HG02938 (cell line): Measurements from ENCODE around the gene SCARF2.
"Not testable (repeated sequence)": the region's sequence is repeated elsewhere in the genome, so short reads cannot be mapped to it uniquely, and the experiment has no call there.

Experiments used
- ATAC-seq: cut with Tn5 transposase; IDR thresholded peaks from one replicate; pipeline ENCODE4 v1.9.1; 2021; ENCODE audit warnings: mild to moderate bottlenecking, moderate library complexity; ENCODE audit not compliant: unreplicated experiment

The SCARF2 gene

DNA sequence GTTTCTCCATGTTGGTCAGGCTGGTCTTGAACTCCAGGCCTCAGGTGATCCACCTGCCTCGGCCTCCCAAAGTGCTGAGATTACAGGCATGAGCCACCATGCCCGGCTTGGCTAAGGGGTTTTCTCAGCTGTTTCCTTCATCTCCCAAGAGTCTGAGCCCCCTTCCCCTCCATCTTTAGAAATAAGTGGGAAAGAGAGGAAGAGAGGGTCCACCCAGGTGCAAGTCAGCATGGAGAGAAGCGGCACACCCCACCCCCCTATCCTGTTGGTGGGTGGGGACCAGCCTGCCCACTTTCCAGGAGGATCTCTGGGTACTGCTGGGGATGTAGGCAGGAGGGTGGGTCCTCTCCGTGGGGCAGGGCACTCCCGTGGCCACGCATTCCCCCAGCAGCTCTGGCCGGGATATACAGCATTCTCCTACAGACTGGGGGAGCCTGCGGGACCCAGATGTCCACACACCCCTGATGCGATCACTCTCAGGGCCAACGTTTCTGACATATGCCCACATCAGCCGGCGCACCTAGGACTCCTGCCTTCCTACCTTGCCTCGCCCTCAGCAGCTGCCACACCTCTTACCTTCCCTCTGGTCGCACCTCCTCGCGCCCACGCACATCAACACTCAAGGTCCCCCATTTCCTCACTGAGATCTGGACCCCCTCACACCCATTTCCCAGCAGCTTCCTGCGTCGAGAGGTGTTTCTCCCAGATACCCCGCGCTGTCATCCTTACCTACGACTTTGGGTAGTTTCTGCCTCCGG is 8.9 kb downstream of the SCARF2 start:
- no peak for ATAC-seq

DNA sequence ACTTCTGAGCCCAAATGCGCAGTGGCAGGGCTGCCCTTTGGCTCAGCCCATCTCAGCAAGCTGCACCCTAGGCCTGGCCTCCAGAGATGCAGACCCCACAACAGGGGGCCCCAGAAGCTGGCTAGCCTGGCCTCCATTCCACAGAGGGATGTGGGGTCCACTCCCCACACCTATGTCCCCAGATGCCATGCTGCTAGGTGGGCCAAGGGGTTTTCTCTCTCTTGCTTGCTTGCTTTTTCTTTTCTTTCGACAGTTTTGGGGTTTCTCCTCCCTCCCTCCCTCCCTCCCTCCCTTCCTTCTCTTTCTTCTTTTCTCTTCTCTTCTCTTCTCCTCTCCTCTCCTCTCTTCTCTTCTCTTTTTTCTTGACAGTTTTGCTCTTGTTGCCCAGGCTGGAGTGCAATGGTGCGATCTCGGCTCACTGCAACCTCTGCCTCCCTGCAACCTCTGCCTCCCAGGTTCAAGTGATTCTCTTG is 9.6 kb downstream of the SCARF2 start:
- no peak for ATAC-seq

DNA sequence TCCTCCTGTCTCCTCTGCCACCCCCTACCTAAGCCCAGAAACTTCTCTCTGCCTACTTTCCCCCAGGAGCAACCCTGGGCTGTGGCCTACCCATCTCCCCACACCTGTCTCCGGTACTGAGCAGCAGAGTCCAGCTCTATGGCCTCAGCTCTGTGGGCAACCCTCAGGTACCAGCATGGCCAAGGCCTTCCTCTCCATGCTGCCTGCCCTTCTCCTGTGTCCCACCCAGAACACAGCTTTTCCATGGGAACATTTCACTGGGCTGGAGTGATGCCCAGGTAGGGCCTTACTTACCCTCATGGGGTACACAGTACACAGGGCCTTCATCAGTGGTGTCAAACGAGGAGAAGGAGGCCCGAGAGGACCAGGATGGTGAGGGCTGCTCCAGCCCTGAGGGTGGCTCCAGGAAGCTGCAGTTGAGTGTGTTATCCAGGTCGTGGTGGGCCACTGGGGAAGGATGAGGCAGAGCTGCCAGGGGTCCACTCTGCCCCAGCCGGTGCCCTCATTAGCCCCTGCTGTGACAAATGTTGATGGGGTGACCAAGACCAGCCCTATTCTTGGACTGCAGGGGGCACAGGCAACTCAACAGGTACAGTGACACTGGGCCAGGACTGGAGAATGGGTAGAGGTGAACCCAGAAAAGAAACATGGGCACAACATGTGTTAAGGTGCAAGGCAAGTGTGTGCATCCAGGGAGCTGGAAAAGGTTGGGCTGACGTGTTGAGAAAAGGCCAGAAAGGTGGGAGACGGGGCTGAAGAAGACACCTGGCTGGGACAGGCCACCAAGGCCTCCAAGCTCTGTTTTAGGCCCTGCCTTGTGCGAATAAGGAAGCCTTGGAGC is 10.3 kb downstream of the SCARF2 start:
- no peak for ATAC-seq

DNA sequence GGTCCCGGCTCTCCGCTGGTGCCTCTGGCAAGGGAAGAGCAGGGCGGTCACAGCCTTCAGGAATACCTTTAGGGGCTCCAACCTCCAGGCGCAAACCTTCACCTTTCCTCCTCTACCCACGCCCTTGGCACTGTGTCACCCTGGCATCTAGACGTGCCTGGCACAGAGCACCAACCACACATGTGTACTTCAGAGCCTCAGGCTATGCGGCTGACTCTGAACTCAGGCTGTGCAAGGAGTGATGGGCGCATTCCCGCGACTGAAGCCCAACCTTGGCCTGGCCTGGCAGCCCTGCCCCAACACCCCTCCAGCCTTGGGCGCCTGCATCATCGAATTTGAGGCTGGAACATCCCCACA is 11.4 kb downstream of the SCARF2 start:
- no peak for ATAC-seq

DNA sequence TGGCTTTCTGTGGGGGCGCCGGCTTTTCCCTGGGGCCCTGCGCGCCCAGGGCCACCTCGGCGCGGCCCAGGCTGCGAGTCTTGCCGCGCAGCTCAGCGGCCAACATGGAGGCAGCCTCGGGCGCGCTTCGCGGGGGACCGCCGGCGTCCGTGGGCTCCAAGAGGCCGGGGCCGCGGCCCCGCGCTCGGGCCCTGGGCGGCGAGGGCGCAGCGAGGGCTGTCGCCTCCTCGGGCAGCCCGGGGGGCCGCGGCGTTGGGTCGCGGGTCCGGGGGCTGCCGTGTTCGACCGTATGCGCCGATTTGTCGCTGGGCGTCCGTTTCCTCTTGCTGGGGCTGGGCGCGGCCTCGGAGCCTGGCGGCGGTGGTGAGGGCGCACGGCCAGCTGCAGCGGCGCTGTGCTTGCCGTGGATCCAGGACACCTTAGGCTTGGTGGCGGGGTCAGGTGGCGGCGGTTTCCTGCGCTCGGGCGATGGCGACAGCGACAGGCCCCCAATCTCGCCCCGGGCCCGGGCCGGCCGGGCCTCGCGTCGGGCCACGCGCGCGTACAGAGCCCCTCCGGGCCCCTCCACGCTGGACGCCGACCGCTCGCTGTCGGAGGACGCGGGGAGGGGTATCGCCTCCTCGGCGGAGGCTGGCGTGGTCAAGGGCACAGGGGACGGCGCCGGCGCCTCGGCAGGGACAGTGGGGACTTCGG is 11.9 kb downstream of the SCARF2 start:
- ATAC-seq = no peak

DNA sequence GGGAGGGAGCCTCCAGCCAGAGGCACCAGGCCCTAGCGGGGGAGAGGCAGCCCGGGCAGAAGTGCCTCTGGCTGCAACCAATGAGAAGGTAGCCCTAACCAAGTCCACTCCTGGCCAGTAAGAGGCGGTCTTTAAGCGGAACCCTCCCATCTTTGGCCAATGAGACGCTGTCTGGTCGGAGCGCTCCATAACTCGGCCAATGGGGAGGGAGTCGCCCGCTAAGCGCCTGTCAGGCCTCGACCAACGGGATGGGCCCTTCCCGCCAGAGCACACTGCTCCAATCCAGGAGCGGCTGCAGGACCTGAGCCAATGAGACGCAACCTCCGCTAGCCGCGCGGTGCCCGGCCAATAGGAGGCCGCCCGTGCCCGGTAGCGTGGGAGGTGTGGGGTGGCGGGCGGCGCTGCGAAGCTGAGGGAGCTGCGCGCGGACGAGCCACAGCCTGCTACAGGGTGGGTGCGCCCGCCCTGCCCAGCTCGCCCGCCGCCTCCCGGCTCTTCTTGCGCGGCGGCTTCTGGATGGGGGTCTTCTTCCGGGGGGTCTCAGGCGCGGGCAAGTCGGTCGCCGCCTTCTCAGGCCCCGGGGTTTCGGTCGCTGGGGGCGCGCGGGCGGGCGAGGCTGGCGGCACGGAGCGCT is 12.6 kb downstream of the SCARF2 start:
- ATAC-seq = no peak

DNA sequence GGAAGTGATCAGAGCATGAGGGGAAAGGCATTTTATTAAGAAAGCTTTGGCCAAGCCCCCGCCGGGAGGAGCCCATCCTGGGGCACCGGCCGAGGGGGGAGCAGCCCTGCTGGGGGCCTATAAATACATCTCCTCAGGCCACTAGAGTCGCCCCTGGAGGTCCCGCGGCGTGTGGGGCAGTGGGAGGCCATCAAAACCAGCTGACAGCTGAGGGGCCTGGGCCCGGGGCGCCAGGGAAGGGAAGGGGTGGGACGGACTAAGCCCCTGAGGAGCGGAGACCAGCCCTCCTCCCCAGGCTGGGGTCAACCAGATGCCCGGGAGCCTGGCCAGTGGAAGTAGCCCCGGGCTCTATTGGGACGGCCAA is 13.1 kb downstream of the SCARF2 start:
- no peak for ATAC-seq

DNA sequence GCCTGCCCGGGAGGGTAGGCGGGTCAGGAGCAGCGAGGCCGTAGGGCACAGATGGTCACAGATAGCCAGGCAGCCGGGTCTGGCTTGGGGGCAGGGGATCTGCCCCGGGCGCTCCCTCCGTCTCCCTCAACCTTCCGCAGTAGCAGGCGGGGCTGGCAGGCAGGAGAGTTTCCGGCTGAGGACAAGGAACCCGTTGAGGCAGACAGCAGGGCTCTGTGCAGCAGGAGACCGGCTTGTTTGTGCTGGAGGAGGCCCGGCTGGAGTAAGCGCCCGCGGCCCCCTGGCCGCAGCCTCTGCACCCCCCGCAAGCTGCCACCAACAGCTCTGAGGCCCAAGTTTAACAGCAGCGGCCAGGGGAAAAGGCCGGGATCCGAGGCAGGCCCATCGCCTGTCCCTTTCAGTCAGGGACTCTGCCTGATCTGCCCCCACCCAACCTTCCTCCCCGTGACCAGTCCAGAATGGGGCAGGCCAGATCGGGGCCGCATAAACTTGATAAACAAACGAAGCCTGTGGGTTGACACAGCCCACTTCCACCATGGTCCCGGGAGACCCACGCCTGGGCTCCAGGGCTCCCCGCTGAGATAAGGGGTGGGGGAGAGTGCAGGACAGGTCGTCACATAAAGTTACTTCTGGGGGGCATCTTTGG is 13.6 kb downstream of the SCARF2 start:
- ATAC-seq = no peak

DNA sequence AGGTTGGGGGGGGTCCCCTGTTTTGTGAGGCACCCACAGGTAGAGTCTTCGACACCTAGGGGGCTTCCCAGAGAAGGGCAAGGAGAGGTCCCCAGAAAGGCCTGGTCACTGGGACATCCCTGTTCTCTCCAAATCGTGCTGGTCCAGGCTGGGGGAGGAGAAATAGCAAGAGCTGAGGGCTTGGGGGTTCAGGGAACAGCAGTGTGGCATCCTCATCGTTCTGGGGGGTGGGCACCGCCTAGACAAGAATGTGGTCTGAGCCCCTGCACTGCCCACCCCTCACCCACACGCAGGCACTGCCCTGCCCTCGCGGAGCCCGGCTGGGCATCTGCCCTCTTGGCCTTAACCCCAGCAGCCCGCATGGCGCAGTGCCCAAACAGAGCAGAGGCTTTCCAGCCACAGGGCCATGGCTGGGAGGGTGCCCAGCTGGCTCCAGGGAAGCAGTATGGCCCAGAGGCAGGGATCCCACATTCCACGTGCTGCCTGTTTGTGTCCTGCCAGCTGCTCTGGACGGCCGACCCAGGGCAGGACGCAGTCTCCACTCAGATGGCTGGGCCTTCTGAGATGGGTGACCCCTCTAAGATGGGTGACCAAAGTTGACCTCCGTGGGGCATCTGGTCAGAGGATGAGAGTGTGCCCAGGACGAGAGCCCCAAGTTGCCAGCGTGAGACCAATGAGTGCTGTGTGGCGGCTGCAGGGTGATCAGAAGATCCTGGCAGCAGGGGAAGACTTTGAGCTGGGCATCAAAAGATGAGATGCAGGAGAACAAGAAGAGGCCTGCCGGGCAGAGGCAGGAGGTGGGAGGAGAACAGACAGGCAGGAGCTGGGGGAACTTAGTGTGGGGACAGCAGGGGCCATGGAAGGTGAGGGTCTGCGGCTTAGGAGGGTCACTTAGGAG is 14.4 kb downstream of the SCARF2 start:
- no peak for ATAC-seq

DNA sequence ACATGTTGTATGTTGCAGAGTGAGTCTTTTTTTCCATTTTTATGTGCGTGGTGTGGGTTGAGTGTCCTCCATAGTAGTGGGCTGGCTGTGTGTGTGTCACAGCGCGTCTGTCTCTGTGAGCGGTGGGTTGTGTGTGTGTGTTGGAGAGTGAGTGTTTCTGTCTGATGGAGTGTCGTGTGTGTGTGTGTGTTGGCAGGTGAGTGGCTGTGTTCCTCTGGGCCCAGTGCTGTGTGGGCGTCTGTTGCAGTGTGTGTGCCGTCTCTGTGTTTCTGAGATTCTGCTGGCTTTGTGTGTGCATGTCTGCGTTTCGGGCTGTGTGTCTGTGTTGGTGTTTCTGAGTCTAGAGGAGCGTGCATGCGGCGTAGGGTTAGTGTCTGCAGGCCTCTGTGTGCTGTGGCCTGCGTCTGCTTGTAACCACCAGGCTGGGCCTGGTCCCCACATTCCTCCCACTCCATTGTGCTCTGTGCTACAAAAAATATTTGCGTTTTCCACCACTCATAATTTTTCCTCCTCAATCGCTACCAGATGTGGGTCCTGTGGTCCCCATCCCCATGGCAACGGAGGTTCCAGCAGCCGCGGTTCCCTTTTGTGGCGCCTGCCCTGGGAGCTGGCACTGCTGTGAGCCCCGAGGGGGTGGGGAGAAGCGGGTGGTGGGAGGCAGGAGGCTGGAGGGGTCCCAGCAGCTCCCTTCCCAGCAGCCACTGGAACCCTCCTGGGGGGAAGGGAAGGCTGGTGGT is 15.2 kb downstream of the SCARF2 start:
- no peak for ATAC-seq

DNA sequence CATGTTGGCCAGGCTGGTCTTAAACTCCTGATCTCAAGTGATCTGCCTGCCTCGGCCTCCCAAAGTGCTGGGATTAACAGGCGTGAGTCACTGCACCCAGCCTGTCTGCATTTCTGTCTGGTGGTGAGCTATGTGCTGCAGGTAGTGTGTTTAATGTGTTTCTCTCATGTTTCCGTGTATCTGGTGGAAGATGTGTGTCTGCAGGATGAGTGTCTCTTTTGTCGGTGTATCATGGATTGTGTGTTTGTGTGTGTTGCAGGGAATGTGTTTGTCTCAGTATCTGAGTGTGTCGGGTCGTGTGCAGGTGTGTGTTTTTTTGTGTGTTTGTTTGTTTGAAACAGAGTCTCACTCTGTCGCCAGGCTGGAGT is 16.1 kb downstream of the SCARF2 start:
- no peak for ATAC-seq

DNA sequence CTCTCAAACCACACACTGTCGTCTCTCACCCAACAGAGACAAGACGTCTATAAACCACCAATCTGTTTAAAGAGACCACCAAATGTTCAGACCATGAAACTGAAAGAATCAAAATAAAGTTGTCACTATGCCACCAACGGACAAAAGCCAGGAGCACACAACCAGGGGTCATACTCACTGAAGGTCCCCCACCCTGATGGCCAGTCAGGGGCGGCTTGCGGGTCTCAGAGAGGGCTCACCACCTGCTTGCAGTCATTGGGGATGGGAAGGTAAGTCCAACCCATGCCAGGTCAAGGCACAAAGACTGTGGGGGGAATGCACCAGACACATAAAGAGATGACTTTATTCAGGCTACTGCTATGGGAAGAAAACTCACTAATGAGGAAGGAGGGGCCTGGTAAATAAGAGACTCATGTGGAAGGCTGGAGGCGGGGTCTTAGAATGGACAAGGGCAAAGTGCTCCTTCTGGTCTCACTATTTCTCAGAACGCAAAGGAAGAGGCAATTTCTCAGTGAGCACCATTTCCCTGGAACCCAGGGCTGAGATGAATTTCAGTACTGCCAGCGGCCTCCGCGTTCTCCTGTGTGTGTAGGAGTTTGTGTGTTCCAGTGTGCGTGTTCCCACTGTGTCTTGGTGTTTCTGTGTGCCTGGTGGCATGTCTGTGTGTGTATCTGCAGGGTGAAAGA is 17.3 kb downstream of the SCARF2 start:
- no peak for ATAC-seq

DNA sequence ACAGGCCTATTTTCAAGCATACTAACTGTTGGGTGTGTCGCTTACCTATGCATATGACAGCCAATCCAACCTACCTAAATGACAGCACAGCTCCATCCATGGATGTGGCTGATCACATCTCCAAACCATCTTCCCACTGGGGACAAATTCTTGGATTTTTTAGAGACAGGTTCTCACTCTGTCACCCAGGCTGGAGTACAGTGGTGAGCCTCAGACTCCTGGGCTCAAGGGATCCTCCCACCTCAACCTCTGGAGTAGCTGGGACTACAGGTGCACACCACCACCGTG is 18.0 kb downstream of the SCARF2 start:
- ATAC-seq = no peak

DNA sequence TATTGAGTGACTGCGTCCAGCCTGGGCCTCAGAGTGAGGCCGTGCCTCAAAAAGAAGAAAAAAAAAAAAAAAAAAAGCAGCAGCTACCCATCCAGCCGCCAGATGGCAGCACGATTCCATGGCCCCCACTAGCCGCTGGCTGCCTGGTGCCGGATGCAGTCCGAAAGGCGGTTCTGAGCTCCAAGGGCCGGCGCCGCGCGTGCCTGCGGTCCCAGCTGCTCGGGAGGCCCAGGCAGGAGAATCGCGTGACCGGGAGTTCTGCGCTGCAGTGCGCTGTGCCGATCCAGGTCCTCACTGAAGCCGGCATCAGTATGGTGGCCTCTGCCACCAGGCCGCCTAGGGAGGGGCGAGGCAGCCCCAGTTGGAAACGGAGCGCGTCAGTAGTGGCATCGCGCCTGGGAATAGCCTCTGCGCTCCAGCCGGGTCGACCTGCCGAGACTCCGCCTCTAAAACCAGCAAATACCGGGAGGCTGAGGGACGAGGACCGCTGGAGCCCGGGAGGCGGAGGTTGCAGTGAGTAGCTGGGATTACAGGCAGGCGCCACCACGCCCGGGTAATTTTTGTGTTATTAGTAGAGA is 19.3 kb downstream of the SCARF2 start:
- ATAC-seq = no peak

DNA sequence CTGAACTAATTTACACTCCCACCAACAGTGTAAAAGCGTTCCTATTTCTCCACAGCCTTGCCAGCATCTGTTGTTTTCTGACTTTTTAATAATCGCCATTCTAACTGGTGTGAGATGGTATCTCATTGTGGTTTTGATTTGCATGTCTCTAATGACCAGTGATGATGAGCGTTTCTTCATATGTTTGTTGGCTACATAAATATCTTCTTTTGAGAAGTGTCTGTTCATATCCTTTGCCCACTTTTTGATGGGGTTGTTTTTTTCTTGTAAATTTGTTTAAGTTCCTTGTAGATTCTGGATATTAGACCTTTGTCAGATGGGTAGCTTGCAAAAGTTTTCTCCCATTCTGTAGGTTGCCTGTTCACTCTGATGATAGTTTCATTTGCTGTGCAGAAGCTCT is 21.9 kb downstream of the SCARF2 start:
- not testable (repeated sequence) for ATAC-seq

DNA sequence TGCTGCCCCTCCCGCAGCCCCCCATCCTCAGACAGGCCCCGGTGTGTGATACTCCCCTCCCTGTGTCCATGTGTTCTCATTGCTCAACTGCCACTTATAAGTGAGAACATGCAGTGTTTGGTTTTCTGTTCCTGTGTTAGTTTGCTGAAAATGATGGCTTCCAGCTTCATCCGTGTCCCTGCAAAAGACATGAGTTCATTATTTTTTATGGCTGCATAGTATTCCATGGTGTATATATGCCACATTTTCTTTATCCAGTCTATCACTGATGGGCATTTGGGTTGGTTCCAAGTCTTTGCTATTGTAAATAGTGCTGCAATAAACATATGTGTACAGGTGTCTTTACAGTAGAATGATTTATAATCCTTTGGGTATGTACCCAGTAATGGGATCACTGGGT is 22.4 kb downstream of the SCARF2 start:
- not testable (repeated sequence) for ATAC-seq

DNA sequence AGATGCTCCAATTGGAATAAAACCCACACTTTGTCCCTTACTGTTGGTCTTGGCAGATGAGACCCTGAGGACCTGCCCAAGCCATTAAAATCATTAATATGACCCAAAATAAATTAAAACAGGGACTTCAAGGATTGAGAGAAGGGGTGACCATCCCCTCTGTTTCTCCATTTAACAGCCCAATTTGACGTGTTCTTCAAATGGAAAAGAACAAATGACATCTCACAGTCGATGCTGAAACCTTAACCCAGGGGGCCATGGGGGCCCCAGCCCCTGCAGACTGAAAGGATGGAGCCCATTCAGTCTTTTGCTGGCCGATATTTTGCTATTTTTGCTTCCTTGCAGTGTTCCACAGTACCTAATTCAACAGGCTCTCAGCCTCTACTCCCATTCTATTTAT is 23.2 kb downstream of the SCARF2 start:
- no peak for ATAC-seq

DNA sequence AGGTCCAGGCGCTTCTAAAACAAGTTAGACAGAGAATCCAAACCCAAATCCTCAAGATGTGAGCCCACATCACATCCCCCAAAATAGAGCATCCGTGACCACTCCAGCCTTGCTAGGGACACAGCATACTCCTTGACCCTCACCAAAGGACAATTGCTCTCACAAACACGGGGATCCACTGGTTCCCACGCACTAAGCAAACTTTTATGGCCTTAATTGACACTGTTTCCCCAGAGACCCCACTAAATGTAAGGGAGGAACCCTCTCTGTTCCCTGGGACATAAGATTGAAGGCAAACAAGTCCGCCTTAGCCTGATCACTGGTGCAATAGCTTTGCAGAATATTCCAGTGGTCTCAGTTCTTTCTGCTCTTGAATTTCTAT is 23.6 kb downstream of the SCARF2 start:
- no peak for ATAC-seq
